Neural progenitor cell (in vitro differentiated cells): ENCODE results near the gene WDTC1. TPM values are rescaled to one million over a fixed set of nuclear protein-coding genes. Genes with fewer than 3 reads are reported as not detected.
A peak's percentile ranks its signal among the peaks of the same experiment; 100 is the strongest.

ENCODE experiments used
- DNase-seq: peaks from one replicate; pipeline ENCODE4 v3.0.0-alpha.2; 2016; ENCODE audit warnings: low spot score
- H2AFZ ChIP-seq: fragments of 200-600 bp; sonication (generic); replicated peaks from 2 replicates; pipeline ENCODE4 v1.6.1; 2016; ENCODE audit warnings: antibody characterized with exemption
- H3F3A ChIP-seq: fragments of 200-600 bp; sonication (generic); 2 replicates; pipeline ENCODE4 v1.6.1; 2016; ENCODE audit warnings: antibody characterized with exemption, low read depth
- H3K27ac ChIP-seq: fragments of 200-600 bp; sonication (generic); 2 replicates; pipeline ENCODE4 v1.5.1; 2016; ENCODE audit warnings: mild to moderate bottlenecking
- H3K27me3 ChIP-seq: fragments of 200-600 bp; sonication (generic); 2 replicates; pipeline ENCODE4 v1.6.1; 2016; ENCODE audit warnings: mild to moderate bottlenecking, moderate library complexity
- H3K36me3 ChIP-seq: fragments of 200-600 bp; sonication (generic); 2 replicates; pipeline ENCODE4 v1.5.1; 2016
- H3K4me1 ChIP-seq: fragments of 200-600 bp; sonication (generic); 2 replicates; pipeline ENCODE4 v1.6.1; 2016; ENCODE audit warnings: mixed run types
- H3K4me2 ChIP-seq: fragments of 200-600 bp; sonication (generic); 2 replicates; pipeline ENCODE4 v1.6.1; 2016
- H3K4me3 ChIP-seq: fragments of 200-600 bp; sonication (generic); 2 replicates; pipeline ENCODE4 v1.5.1; 2016
- H3K79me2 ChIP-seq: fragments of 200-600 bp; sonication (generic); 2 replicates; pipeline ENCODE4 v1.6.1; 2016; ENCODE audit warnings: low read depth
- H3K9ac ChIP-seq: fragments of 200-600 bp; sonication (generic); 2 replicates; pipeline ENCODE4 v1.6.1; 2016
- H3K9me3 ChIP-seq: fragments of 200-600 bp; sonication (generic); 2 replicates; pipeline ENCODE4 v1.5.1; 2016; ENCODE audit warnings: low read depth
- H4K20me1 ChIP-seq: fragments of 200-600 bp; sonication (generic); 2 replicates; pipeline ENCODE4 v1.6.1; 2016; ENCODE audit warnings: low read depth
- H3K27ac Mint-ChIP-seq: 3 replicates; pipeline ENCODE4 v1.8.0; 2021; ENCODE audit warnings: mixed read lengths
- H3K27me3 Mint-ChIP-seq: 2 replicates; pipeline ENCODE4 v1.8.0; 2022; ENCODE audit warnings: low read depth, mild to moderate bottlenecking, inconsistent platforms, moderate library complexity, mixed read lengths; ENCODE audit not compliant: insufficient read depth
- H3K36me3 Mint-ChIP-seq: 3 replicates; pipeline ENCODE4 v1.8.0; 2021; ENCODE audit warnings: mixed read lengths
- H3K4me1 Mint-ChIP-seq: 3 replicates; pipeline ENCODE4 v1.8.0; 2021; ENCODE audit warnings: mixed read lengths
- H3K4me3 Mint-ChIP-seq: 3 replicates; pipeline ENCODE4 v1.8.0; 2021; ENCODE audit warnings: mild to moderate bottlenecking, moderate library complexity, mixed read lengths
- H3K9me3 Mint-ChIP-seq: 3 replicates; pipeline ENCODE4 v1.8.0; 2020; ENCODE audit warnings: mixed read lengths
- EZH2 ChIP-seq: fragments of 200-600 bp; sonication (generic); IDR thresholded peaks from 2 replicates; pipeline ENCODE4 v1.6.1; 2017; ENCODE audit warnings: antibody characterized with exemption, mild to moderate bottlenecking, moderate library complexity
- EZH2phosphoT487 ChIP-seq: fragments of 200-600 bp; sonication (generic); IDR thresholded peaks from 2 replicates; pipeline ENCODE4 v1.6.1; 2017; ENCODE audit warnings: antibody characterized with exemption
- total RNA-seq: library from RNA; depleted of rRNA; stranded (reverse); fragments of >200 nt; gene quantifications from 2 replicates; pipeline ENCODE4 v1.2.3, GENCODE V29; 2015; ENCODE audit warnings: low replicate concordance
- TF ChIP-seq, protein P1 (sequence below): fragments of 200-600 bp; sonication (generic); IDR thresholded peaks from 2 replicates; pipeline ENCODE4 v1.5.1; 2017; ENCODE audit warnings: antibody characterized with exemption, mild to moderate bottlenecking

Gene WDTC1
- total RNA-seq, 1 donor from 2014 or later: 17.8 TPM

DNA sequence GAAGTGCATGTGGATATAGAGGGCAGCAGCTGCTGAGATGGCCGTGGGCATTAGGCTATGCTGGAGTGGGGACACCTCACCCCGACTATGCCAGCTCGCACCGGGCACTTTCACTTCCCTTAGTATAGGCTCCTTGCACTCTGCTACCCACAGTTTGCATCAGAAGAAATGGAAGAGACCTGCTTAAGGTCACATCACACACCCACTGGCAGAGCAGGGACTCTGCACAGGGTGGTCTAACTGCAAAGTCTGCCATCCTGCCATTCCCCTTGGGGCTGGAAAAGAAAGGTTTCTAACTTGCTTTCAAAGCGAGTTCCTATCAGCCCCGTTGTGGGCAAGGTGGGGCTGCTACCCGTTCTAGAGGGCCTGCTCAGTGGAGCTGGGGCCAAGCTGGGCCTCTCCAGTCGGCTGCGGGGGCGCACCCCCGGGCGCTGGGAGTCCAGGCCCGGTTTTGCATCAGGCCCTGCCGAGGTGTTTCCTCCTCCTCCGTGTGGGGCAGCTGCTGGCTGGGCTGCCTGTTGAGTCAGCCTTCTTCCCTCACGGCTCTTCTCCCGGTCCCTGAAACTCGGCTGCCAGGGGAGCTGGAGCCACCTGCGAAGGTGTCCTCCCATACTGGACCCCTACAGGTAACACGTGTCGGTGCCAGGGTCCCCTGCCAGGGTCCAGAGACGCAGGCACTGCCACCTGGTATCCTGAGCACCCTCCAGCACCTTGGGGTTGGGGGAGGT lies 107.3 kb downstream of the WDTC1 start, which contains the start of gene SYTL1:
Gene SYTL1 (plus strand): TSS at position 498 of the 728 bp plus-strand sequence. CDS start 3,313 bp downstream, outside the sequence.
- DNase-seq: peak; percentile 80
- peak within 1 kb of the TSS; percentile 64 for H3K4me3 Mint-ChIP-seq
- peak within 1 kb of the TSS; percentile 81 for H3K4me2 ChIP-seq
- no peaks in the 10 kb centered on the region for H4K20me1 ChIP-seq
- H3K27me3 Mint-ChIP-seq: peaks cover 18% of the 10 kb centered on the region
- peak within 1 kb of the TSS; percentile 86 for H3K27ac Mint-ChIP-seq
- no peak within 1 kb of the TSS for H3K9ac ChIP-seq
- no peaks in the 10 kb centered on the region for H3K9me3 ChIP-seq
- H3K27me3 ChIP-seq: no peaks in the 10 kb centered on the region
- peak within 1 kb of the TSS; percentile 6 for H3K27ac ChIP-seq
- TF ChIP-seq, protein P1, sequence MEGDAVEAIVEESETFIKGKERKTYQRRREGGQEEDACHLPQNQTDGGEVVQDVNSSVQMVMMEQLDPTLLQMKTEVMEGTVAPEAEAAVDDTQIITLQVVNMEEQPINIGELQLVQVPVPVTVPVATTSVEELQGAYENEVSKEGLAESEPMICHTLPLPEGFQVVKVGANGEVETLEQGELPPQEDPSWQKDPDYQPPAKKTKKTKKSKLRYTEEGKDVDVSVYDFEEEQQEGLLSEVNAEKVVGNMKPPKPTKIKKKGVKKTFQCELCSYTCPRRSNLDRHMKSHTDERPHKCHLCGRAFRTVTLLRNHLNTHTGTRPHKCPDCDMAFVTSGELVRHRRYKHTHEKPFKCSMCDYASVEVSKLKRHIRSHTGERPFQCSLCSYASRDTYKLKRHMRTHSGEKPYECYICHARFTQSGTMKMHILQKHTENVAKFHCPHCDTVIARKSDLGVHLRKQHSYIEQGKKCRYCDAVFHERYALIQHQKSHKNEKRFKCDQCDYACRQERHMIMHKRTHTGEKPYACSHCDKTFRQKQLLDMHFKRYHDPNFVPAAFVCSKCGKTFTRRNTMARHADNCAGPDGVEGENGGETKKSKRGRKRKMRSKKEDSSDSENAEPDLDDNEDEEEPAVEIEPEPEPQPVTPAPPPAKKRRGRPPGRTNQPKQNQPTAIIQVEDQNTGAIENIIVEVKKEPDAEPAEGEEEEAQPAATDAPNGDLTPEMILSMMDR: no peak
- no peak for TF ChIP-seq EZH2phosphoT487
- no peak for TF ChIP-seq EZH2
- peaks cover 1% of the 10 kb centered on the region for H3K36me3 Mint-ChIP-seq
- H3K36me3 ChIP-seq: no peaks in the 10 kb centered on the region
- H3K4me1 Mint-ChIP-seq: peaks cover 43% of the 10 kb centered on the region
- H3K4me1 ChIP-seq: peaks cover 42% of the 10 kb centered on the region
- H2AFZ ChIP-seq: no peak within 1 kb of the TSS
- peaks cover 40% of the 10 kb centered on the region for H3F3A ChIP-seq
- peak within 1 kb of the TSS; percentile 38 for H3K4me3 ChIP-seq
- H3K9me3 Mint-ChIP-seq: no peaks in the 10 kb centered on the region
- no peaks in the 10 kb centered on the region for H3K79me2 ChIP-seq

DNA sequence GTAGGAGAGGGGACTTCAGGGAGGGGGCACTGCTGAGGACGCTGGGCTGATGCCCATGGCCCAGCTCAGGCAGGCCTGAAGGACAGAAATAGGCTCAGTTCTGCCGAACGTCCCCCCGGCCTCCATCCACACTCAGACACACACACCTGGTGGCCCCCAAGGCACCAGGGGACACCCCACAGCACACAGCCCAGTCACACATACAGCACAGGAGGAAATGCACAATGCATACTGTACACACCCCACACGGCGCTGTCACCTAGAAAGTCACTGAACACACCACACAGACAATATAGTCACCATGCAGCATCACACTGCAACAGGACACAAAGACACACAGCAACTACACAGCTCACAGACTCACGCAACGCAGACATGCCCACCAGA lies 108.0 kb downstream of the WDTC1 start:
- Mint-ChIP-seq H3K27ac (peak overlapping the region; percentile 26), H3K27me3 (peaks cover 22% of the 10 kb centered on the region), H3K36me3 (no peaks in the 10 kb centered on the region), H3K4me1 (peaks cover 43% of the 10 kb centered on the region), H3K9me3 (no peaks in the 10 kb centered on the region), H3K4me3 (peak overlapping the region; percentile 28)
- no peak overlapping the region for H2AFZ ChIP-seq
- no peaks in the 10 kb centered on the region for H3K27me3 ChIP-seq
- no peak overlapping the region for H3K9ac ChIP-seq
- H3K4me1 ChIP-seq: peaks cover 42% of the 10 kb centered on the region
- no peaks in the 10 kb centered on the region for H3K9me3 ChIP-seq
- TF ChIP-seq, protein P1: no peak
- TF ChIP-seq EZH2phosphoT487: no peak
- no peak for TF ChIP-seq EZH2
- H3F3A ChIP-seq: peaks cover 40% of the 10 kb centered on the region
- peak overlapping the region; percentile 81 for H3K4me2 ChIP-seq
- H3K27ac ChIP-seq: no peak overlapping the region
- peak overlapping the region; percentile 38 for H3K4me3 ChIP-seq
- H4K20me1 ChIP-seq: no peaks in the 10 kb centered on the region
- H3K36me3 ChIP-seq: no peaks in the 10 kb centered on the region
- no peaks in the 10 kb centered on the region for H3K79me2 ChIP-seq
- DNase-seq: no peak

DNA sequence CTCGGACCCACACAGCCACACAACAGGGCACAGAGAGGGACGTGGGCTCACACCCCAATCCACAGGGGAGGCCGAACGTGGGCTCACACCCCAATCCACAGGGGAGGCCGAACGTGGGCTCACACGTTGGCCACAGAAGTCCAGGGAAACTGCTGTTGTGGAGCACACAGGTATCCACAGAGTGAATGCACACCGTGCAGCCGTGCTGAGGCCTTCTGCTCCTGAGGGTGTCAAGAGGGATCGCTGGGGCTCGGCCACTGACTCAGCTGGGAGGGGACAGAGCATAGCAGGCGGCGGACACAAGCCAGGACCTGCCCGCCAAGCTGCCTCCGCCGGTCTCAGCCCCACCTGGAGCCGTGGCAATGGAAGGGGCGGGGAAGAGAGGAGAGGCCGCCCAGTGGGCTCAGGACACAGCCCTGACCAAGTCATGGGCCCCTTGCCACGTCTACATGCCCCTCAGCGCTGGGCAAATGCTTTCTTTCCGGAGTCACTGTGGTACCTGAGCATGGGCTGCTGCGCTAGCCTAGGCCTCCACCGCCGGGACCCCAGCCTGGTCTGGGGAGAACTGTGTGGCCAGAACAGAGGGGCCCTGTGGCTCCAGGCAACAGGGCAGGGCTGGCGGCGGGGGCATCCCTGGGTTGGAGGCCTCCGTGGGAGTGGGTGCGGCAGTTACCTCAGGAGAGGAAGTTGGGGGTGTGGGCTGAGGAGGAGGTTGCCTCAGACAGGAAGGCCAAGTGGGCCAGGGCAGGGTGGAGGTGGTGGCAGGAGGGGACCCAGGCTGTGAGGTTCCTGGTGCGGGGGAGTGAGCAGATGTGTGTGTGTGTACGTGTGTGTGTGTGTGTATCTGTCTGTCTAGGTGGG lies 108.6 kb downstream of the WDTC1 start:
- Histone ChIP-seq H3K4me1 (peaks cover 42% of the 10 kb centered on the region), H3K9me3 (no peaks in the 10 kb centered on the region), H3K4me3 (no peak overlapping the region), H3K27me3 (no peaks in the 10 kb centered on the region), H3K36me3 (no peaks in the 10 kb centered on the region), H3F3A (peaks cover 40% of the 10 kb centered on the region), H4K20me1 (no peaks in the 10 kb centered on the region), H3K79me2 (no peaks in the 10 kb centered on the region), H2AFZ (no peak overlapping the region), H3K4me2 (peak overlapping the region; percentile 81), H3K27ac (peak overlapping the region; percentile 6), H3K9ac (no peak overlapping the region)
- peak overlapping the region; percentile 30 for H3K4me3 Mint-ChIP-seq
- no peaks in the 10 kb centered on the region for H3K9me3 Mint-ChIP-seq
- peak overlapping the region; percentile 83 for H3K27ac Mint-ChIP-seq
- H3K4me1 Mint-ChIP-seq: peaks cover 46% of the 10 kb centered on the region
- no peaks in the 10 kb centered on the region for H3K36me3 Mint-ChIP-seq
- TF ChIP-seq, protein P1: no peak
- TF ChIP-seq EZH2 (no peak), EZH2phosphoT487 (no peak)
- DNase-seq: peak; percentile 45
- H3K27me3 Mint-ChIP-seq: peaks cover 26% of the 10 kb centered on the region
